ENCODE data around the gene C20orf141. TPM values are rescaled to one million over a fixed set of nuclear protein-coding genes. Genes with fewer than 3 reads are reported as not detected.
"Not testable (repeated sequence)": the region's sequence is repeated elsewhere in the genome, so short reads cannot be mapped to it uniquely, and the experiment has no call there.

Gene C20orf141, protein sequence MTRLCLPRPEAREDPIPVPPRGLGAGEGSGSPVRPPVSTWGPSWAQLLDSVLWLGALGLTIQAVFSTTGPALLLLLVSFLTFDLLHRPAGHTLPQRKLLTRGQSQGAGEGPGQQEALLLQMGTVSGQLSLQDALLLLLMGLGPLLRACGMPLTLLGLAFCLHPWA
- not detected for total RNA-seq
- not detected for polyA plus RNA-seq
- long read RNA-seq, donor 1, result 0 reads
- long read RNA-seq, donor 2, result 0 reads

DNA sequence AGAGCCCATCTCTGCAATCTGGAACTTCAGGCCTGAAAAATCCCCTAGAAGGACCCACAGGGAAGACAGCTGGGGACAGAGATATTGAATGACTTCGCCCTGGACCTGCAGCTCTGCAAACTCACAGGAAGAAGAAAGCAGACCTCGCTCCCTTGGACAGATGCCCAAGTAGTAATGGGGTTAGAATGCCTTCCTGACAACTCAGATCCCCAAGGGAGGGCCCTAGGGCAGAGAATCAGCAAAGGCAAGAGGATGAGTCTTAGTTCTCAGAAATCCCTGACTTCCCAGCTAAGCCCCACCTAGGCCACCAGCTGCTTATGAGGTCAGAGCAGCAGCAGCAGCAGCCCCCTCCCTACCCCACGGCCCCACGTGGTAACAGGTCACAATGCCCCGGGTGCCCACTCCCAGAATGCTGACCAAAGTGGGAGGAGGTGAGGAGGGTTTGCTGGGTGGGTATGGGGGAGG, at the start of gene C20orf141:
Gene C20orf141, plus strand, starts transcription at position 401 of the 465 bp plus-strand sequence. CDS start 198 bp downstream, outside the sequence.
- ATAC-seq (peak in 3 of 4 donors; percentile 52 to 67 (median 60)), DNase-seq (peak; percentile 58 to 82)
- TF ChIP-seq, protein P1, sequence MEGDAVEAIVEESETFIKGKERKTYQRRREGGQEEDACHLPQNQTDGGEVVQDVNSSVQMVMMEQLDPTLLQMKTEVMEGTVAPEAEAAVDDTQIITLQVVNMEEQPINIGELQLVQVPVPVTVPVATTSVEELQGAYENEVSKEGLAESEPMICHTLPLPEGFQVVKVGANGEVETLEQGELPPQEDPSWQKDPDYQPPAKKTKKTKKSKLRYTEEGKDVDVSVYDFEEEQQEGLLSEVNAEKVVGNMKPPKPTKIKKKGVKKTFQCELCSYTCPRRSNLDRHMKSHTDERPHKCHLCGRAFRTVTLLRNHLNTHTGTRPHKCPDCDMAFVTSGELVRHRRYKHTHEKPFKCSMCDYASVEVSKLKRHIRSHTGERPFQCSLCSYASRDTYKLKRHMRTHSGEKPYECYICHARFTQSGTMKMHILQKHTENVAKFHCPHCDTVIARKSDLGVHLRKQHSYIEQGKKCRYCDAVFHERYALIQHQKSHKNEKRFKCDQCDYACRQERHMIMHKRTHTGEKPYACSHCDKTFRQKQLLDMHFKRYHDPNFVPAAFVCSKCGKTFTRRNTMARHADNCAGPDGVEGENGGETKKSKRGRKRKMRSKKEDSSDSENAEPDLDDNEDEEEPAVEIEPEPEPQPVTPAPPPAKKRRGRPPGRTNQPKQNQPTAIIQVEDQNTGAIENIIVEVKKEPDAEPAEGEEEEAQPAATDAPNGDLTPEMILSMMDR (IDR thresholded peaks at IDR 0.05), result no peak
- 22 to 23% (median 22%) methylated on average over 5 of the region's 5 CpGs for WGBS, 3 donors
- Histone ChIP-seq H3K36me3 (ENCODE audit: insufficient read depth in 1 of 2, low read depth in 1 of 2) (no peaks in the 10 kb centered on the region), H3K4me1 (no peaks in the 10 kb centered on the region), H3K9me3 (peaks cover 5% of the 10 kb centered on the region), H3K27me3 (ENCODE audit: insufficient read depth in 3 of 3, low read length in 2 of 3) (peaks cover 0 to 48% (median 10%) of the 10 kb centered on the region in 3 donors), H3K4me3 (no peak within 1 kb of the TSS), H3K27ac (no peak within 1 kb of the TSS)
- intact Hi-C loops (cut with DNase I), result no loop called here

DNA sequence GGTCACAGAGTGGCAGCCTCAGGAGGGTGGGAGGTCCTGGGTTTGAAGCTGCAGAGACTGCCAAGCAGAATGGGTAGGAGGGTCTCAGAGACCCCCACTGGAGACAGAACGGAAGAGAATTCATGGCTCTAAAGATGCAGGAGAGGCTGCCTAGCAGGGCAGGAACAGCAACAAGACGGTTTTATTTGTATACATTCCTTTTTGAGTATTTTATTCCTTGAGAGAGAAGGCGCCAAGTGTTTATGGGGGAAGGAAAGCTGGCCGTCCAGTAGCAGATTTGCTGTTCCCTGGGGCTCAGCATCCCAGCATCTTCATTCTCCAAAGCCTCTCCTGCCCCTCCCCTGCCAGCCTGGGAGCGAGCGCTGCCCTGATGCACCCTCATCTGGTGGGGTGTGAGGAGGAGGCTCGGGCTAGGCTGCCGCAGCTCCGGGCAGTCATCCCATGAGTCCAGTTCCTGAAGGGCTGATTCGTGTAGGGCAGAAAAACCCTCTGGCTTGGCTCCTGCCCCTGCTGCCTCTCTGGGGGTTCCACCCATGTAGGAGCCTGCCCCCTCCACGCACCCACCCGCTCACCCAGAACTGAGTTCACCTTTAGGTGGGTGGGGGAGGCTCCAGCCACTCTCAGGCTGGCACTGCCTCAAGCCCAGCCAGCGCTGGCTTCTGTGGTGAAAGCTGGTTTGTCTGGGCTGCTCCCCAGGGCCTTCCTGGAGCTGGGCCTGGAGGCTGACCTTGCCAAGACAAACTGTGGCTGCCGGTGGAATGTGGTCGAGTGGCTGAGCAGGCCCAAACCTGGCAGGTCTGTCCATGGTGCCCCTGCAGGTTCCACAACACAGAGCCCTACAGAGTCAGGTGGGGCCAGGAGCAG, 46.8 kb upstream of the C20orf141 start:
- 18 to 41% (median 29%) methylated on average over 15 of the region's 15 CpGs for WGBS, 3 donors

DNA sequence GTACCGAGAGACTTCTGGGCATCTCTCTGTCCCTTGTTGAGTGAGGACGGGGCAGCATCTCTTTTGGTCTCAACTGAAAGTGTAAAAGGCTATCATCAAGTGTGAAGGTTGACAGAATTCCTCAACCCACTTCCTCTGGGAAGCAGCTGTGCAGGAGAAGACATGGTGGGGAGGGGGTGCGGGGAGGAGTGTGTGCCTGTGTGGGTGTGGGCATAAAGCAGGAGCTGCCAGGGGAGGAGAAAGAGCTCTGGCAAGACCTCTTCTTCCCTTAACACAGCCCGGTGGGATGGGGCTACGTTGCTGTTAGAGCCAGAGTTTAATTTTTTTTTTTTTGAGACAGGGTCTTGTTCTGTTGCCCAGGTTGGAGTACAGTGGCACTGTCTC, 46.2 kb upstream of the C20orf141 start:
- Histone ChIP-seq H3K4me1 (no peaks in the 10 kb centered on the region), H3K9me3 (no peaks in the 10 kb centered on the region), H3K36me3 (ENCODE audit: insufficient read depth in 1 of 2, low read depth in 1 of 2) (no peaks in the 10 kb centered on the region), H3K4me3 (no peak overlapping the region), H3K27me3 (ENCODE audit: insufficient read depth in 3 of 3, low read length in 2 of 3) (peaks cover 0 to 40% (median 5%) of the 10 kb centered on the region in 3 donors), H3K27ac (no peak overlapping the region)
- ATAC-seq (no peak), DNase-seq (no peak)
- TF ChIP-seq, protein P1 (IDR thresholded peaks at IDR 0.05), result no peak
- intact Hi-C loops (cut with DNase I), result no loop called here
- 23 to 35% (median 27%) methylated on average over 5 of the region's 5 CpGs for WGBS, 3 donors

More for the DNA sequence above, 46.8 kb upstream of the C20orf141 start:
- intact Hi-C loops (cut with DNase I), result no loop called here
- Histone ChIP-seq H3K36me3 (ENCODE audit: insufficient read depth in 1 of 2, low read depth in 1 of 2) (no peaks in the 10 kb centered on the region), H3K27me3 (ENCODE audit: insufficient read depth in 3 of 3, low read length in 2 of 3) (peaks cover under 1 to 46% (median 5%) of the 10 kb centered on the region in 3 donors), H3K27ac (no peak overlapping the region), H3K9me3 (no peaks in the 10 kb centered on the region), H3K4me1 (no peaks in the 10 kb centered on the region), H3K4me3 (no peak overlapping the region)
- ATAC-seq (no peak), DNase-seq (no peak)
- TF ChIP-seq, protein P1 (IDR thresholded peaks at IDR 0.05), result no peak

DNA sequence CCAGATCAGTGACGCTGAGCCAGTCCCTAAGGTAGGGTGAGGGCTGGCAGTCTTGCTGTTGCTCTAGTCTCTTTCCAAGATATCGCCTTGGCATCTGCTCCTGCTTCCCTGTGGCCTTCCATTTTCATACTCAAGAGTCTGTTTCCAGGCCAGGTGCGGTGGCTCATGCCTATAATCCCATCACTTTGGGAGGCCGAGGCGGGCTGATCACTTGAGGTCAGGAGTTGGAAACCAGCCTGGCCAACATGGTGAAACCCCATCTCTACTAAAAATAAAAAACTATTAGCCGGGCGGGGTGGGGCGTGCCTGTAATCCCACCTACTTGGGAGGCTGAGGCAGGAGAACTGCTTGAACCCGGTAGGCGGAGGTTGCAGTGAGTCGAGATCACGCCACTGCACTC, 44.7 kb upstream of the C20orf141 start:
- 91 to 94% (median 93%) methylated on average over 12 of the region's 12 CpGs for WGBS, 3 donors
- H3K27me3 ChIP-seq (ENCODE audit: insufficient read depth in 3 of 3, low read length in 2 of 3), result peaks cover 0 to 26% (median 6%) of the 10 kb centered on the region in 3 donors
- H3K36me3 ChIP-seq (ENCODE audit: insufficient read depth in 1 of 2, low read depth in 1 of 2); H3K9me3 ChIP-seq; intact Hi-C loops (cut with DNase I); H3K27ac ChIP-seq; H3K4me1 ChIP-seq; ATAC-seq; H3K4me3 ChIP-seq; DNase-seq: not testable (repeated sequence)

DNA sequence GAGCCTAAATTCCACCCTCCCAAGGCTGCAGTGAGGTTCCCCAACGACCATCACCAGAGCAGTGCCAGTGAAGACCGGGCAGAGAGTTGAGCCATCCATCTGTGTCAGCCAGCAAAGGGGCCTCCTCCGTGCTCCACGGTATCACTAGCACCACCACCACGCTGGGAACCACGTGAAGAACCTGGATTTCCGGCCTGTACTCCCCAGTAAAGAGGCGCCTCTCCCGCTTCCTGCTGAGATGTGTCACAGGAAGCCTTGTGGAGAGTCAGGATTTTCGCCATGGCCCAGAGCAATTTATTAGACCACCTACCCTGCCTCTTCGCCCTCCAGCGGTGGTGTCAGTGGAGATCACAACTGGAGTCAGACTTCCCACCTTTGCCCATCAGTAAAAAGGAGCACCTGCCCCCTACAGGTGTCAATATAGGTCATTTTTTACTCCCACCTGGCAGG, 43.1 kb upstream of the C20orf141 start:
- intact Hi-C loops (cut with DNase I), result no loop called here
- ATAC-seq, result no peak
- H3K4me3 ChIP-seq, result no peak overlapping the region
- peaks cover 5% of the 10 kb centered on the region for H3K9me3 ChIP-seq
- WGBS, 3 donors, result 36 to 40% (median 40%) methylated on average over 12 of the region's 12 CpGs
- peaks cover 3 to 18% (median 6%) of the 10 kb centered on the region in 3 donors for H3K27me3 ChIP-seq (ENCODE audit: insufficient read depth in 3 of 3, low read length in 2 of 3)
- TF ChIP-seq, protein P1 (IDR thresholded peaks at IDR 0.05), result no peak
- no peak overlapping the region for H3K27ac ChIP-seq
- no peaks in the 10 kb centered on the region for H3K36me3 ChIP-seq (ENCODE audit: insufficient read depth in 1 of 2, low read depth in 1 of 2)
- no peaks in the 10 kb centered on the region for H3K4me1 ChIP-seq
- DNase-seq, result no peak

All from psoas muscle (tissue), 8 donors.